ENCODE results near the gene CYP4F12. TPM values are rescaled to one million over a fixed set of nuclear protein-coding genes. Genes with fewer than 3 reads are reported as not detected.

Gene CYP4F12
- polyA plus RNA-seq, 5 donors, result 5.4 to 12.1 (median 10.7) TPM

GRCh38 chr19:15701757-15702533 is 29.1 kb downstream of the CYP4F12 start:
- no peak for DNase-seq

DNA sequence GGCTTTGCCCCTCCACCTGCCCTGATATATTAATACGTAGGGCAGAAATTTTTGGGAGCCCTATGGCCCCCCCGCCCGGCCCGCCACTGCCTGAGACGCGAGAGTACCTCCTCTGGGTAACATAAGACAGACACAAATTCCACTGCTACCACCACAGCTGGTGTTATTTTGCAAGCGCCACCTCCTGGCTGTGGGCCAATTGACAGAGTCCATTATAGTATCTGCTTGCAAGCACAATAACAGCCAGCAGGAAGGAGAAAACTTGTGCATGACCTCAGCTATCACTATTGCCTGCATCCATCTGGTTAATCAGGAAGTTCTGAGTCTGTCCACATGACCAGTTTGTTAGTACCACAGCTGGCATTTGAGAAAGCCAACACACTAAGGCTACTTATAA is 29.6 kb downstream of the CYP4F12 start:
- peak; percentile 74 to 80 for DNase-seq

GRCh38 chr19:15714638-15715037 is 41.8 kb downstream of the CYP4F12 start:
- no peak for DNase-seq

- DNase-seq, result no peak
These were observed 42.8 kb downstream of the CYP4F12 start for GRCh38 chr19:15715642-15716041.

DNA sequence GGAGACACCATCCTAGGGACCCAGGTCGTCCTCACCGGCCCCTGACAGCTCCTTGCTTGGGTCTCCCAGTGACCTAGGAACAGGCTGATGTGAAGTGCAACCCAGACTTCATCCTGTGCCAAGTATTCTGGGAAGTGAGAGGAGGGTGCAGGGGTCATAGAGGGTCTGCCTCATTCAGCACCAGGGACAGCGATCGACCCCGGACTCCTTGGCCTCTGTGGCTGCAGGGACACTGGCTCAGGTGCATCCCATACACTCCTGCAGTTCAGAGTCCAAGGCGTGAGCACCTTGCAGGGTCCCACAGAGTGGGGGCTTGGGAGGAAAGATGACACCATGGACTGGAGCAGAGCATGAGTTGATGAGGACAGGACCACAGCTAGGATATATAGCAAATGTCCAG is 44.9 kb downstream of the CYP4F12 start:
- no peak for DNase-seq

GRCh38 chr19:15721268-15721667 is 48.4 kb downstream of the CYP4F12 start:
- DNase-seq, result no peak

DNA sequence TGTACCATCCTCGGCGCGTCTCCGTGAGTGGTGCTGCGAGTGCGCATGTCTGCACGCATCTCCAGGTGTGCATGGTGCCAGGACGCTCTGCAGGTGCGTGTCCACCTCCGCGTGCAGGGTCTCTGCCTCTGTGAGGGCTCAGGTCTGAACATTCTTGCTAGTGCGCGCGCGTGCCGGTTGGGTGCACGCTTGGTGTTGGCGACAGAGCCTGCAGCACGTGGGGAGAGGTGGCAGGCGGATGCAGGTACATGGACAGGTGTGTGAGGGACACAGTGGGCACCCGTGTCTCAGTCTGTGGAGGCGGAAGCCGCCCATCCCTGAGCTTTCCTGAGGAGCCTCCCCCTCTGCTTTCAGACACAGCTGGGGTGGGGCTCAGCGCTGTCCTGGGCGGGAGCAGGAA is 50.1 kb downstream of the CYP4F12 start:
- no peak for DNase-seq

GRCh38 chr19:15727724-15728123 is 54.8 kb downstream of the CYP4F12 start, which contains the start of gene OR10H2:
OR10H2 (plus strand) TSS chr19:15728024; CDS start chr19:15728044, 20 bp downstream.
- no peak for DNase-seq

GRCh38 chr19:15730538-15730937 is 57.7 kb downstream of the CYP4F12 start:
- DNase-seq, result no peak

GRCh38 chr19:15732388-15732787 is 59.5 kb downstream of the CYP4F12 start:
- DNase-seq, result no peak

GRCh38 chr19:15733895-15734294 is 61.0 kb downstream of the CYP4F12 start:
- no peak for DNase-seq

DNA sequence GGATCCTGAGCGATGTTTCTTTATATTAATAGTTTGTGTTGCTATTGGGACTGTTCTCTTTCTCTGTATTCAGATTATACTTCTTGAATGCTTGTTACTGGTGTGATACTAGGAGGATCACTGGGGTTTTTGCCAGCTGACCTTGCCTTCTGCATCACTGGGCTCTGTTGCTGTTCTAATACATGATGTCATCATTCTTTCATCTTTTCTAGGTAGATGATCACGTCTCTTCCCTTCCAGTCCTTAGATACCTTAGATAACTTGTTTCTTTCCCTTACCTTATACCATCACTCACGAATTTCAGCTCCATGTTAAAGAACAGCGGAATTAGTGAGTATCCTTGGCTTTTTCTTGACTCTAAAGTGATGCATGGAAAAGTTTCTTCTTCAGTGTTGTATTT is 64.8 kb downstream of the CYP4F12 start, which contains the start of gene OR10H3:
Gene OR10H3 (plus strand): TSS at position 264 of the 400 bp plus-strand sequence. CDS start 3,408 bp downstream, outside the sequence.
- DNase-seq, result no peak

- DNase-seq, result no peak
These were observed 67.9 kb downstream of the CYP4F12 start for GRCh38 chr19:15740785-15741184.

Other genes starting within 250 kb of the CYP4F12 start
- gene WIZ, start 223.1 kb upstream of the CYP4F12 start, polyA plus RNA-seq (ENCODE audit: insufficient read depth in 1 of 5, insufficient read length in 5 of 5, low replicate concordance in 1 of 5), result 10 to 100 TPM; 19.4 to 41.7 (median 26.4) TPM
- 1 to 10 TPM; 1.9 to 3.6 (median 3.3) TPM for gene RASAL3, start 208.5 kb upstream of the CYP4F12 start, polyA plus RNA-seq (ENCODE audit: insufficient read depth in 1 of 5, insufficient read length in 5 of 5, low replicate concordance in 1 of 5)
- gene PGLYRP2, start 193.6 kb upstream of the CYP4F12 start, polyA plus RNA-seq (ENCODE audit: insufficient read depth in 1 of 5, insufficient read length in 5 of 5, low replicate concordance in 1 of 5), result under 1 TPM in 1 of 5 donors, not detected in 4; 0.10 TPM
- not detected for gene CYP4F22, start 164.6 kb upstream of the CYP4F12 start, polyA plus RNA-seq (ENCODE audit: insufficient read depth in 1 of 5, insufficient read length in 5 of 5, low replicate concordance in 1 of 5)
- gene CYP4F8, start 57.9 kb upstream of the CYP4F12 start, polyA plus RNA-seq (ENCODE audit: insufficient read depth in 1 of 5, insufficient read length in 5 of 5, low replicate concordance in 1 of 5), result under 1 TPM in 2 of 5 donors, not detected in 3; 0.04 to 0.09 TPM
- 1 to 10 TPM in 1 of 5 donors, under 1 TPM in 4; 0.09 to 1.1 (median 0.27) TPM for gene CYP4F3, start 32.2 kb upstream of the CYP4F12 start, polyA plus RNA-seq (ENCODE audit: insufficient read depth in 1 of 5, insufficient read length in 5 of 5, low replicate concordance in 1 of 5)
- gene OR10H2, start 54.9 kb downstream of the CYP4F12 start, polyA plus RNA-seq (ENCODE audit: insufficient read depth in 1 of 5, insufficient read length in 5 of 5, low replicate concordance in 1 of 5), result not detected
- not detected for gene OR10H3, start 64.9 kb downstream of the CYP4F12 start, polyA plus RNA-seq (ENCODE audit: insufficient read depth in 1 of 5, insufficient read length in 5 of 5, low replicate concordance in 1 of 5)
- under 1 TPM; 0.08 to 0.14 (median 0.12) TPM for gene OR10H5, start 114.6 kb downstream of the CYP4F12 start, polyA plus RNA-seq (ENCODE audit: insufficient read depth in 1 of 5, insufficient read length in 5 of 5, low replicate concordance in 1 of 5)
- under 1 TPM in 4 of 5 donors, not detected in 1; 0.03 to 0.09 (median 0.06) TPM for gene OR10H1, start 142.6 kb downstream of the CYP4F12 start, polyA plus RNA-seq (ENCODE audit: insufficient read depth in 1 of 5, insufficient read length in 5 of 5, low replicate concordance in 1 of 5)
- not detected for gene CYP4F2, start 225.0 kb downstream of the CYP4F12 start, polyA plus RNA-seq (ENCODE audit: insufficient read depth in 1 of 5, insufficient read length in 5 of 5, low replicate concordance in 1 of 5)